NCI-H1105 treated with DMSO at 0.1 percent for 48 hours (cell line): Measurements from ENCODE around the gene TRIM72.
"Not testable (repeated sequence)": the region's sequence is repeated elsewhere in the genome, so short reads cannot be mapped to it uniquely, and the experiment has no call there.

Source experiments
- DNase-seq: peaks from one replicate; lab custom pipeline; 2025; lab: John Stamatoyannopoulos, UW

Gene TRIM72

GRCh38 chr16:31215287-31216162 is 1.6 kb downstream of the TRIM72 start:
- peak; percentile 37 for DNase-seq

GRCh38 chr16:31216422-31217135 is 2.7 kb downstream of the TRIM72 start, which contains the start of gene PYDC1:
TSS of gene PYDC1 (minus strand) at chr16:31217135. CDS start at chr16:31217028, 107 bp downstream.
- no peak for DNase-seq

GRCh38 chr16:31217136-31217530 is 3.2 kb downstream of the TRIM72 start:
- no peak for DNase-seq

GRCh38 chr16:31219154-31219741 is 5.3 kb downstream of the TRIM72 start:
- DNase-seq = no peak

GRCh38 chr16:31221357-31222160 is 7.6 kb downstream of the TRIM72 start:
- DNase-seq = no peak

- no peak for DNase-seq
Observed at GRCh38 chr16:31223044-31223443, 9.1 kb downstream of the TRIM72 start.

GRCh38 chr16:31224092-31224955 is 10.4 kb downstream of the TRIM72 start:
- no peak for DNase-seq

- DNase-seq = no peak
Observed at GRCh38 chr16:31225193-31225592, 11.3 kb downstream of the TRIM72 start.

- DNase-seq = no peak
Observed at GRCh38 chr16:31228206-31228605, 14.3 kb downstream of the TRIM72 start.

- no peak for DNase-seq
Observed at GRCh38 chr16:31229501-31229900, 15.6 kb downstream of the TRIM72 start.

- DNase-seq = no peak
Observed at GRCh38 chr16:31238041-31238440, 24.1 kb downstream of the TRIM72 start.

GRCh38 chr16:31242206-31242605 is 28.3 kb downstream of the TRIM72 start:
- DNase-seq = no peak

GRCh38 chr16:31243734-31244670 is 30.1 kb downstream of the TRIM72 start:
- no peak for DNase-seq

- not testable (repeated sequence) for DNase-seq
Observed at GRCh38 chr16:31245598-31245997, 31.7 kb downstream of the TRIM72 start.

- no peak for DNase-seq
Observed at GRCh38 chr16:31246296-31246695, 32.4 kb downstream of the TRIM72 start.

GRCh38 chr16:31248344-31248743 is 34.4 kb downstream of the TRIM72 start:
- no peak for DNase-seq

- no peak for DNase-seq
Observed at GRCh38 chr16:31250782-31251384, 37.0 kb downstream of the TRIM72 start.

GRCh38 chr16:31251435-31251834 is 37.5 kb downstream of the TRIM72 start:
- DNase-seq = no peak

- no peak for DNase-seq
Observed at GRCh38 chr16:31253642-31254045, 39.7 kb downstream of the TRIM72 start.
